Caco-2 (cell line): ENCODE measurements around the gene C20orf141. TPM values are rescaled to one million over a fixed set of nuclear protein-coding genes. Genes with fewer than 3 reads are reported as not detected.

Experiments used
- BruUV-seq: library from RNA; stranded (reverse); fragments of 400-500 nt; replicated peaks from 2 replicates; lab custom pipeline; 2021; lab: Mats Ljungman, UMichigan
- CTCF ChIA-PET: fragments of 300-600 bp; sonication (Branson Sonifier 250); formaldehyde crosslinking; loops from one replicate; lab custom pipeline; 2022; ENCODE audit warnings: antibody characterized with exemption; lab: Charles Lee
- POLR2A ChIA-PET: fragments of 300-600 bp; sonication (Branson Sonifier 250); formaldehyde crosslinking; loops from one replicate; lab custom pipeline; 2022; ENCODE audit warnings: antibody characterized with exemption; lab: Charles Lee
- DNase-seq, 2 experiments: peaks; one replicate each; pipeline versions ENCODE4 v3.0.0 to v3.0.0-alpha.2; 2020 to 2022
- H3K27me3 ChIP-seq: replicated peaks from 2 replicates; pipeline ENCODE4 v1.6.0; 2011; ENCODE audit warnings: low read length; ENCODE audit not compliant: control insufficient read depth, insufficient read depth
- H3K36me3 ChIP-seq: 2 replicates; pipeline ENCODE4 v1.5.1; 2011; ENCODE audit warnings: low read length; ENCODE audit not compliant: control insufficient read depth, insufficient read depth
- H3K4me1 ChIP-seq: fragments of 250-450 bp; sonication (Bioruptor Pico); 2 replicates; pipeline ENCODE4 v1.5.1; 2020; ENCODE audit warnings: mild to moderate bottlenecking
- H3K4me3 ChIP-seq: 2 replicates; pipeline ENCODE4 v1.5.1; 2011; ENCODE audit warnings: low read depth, mild to moderate bottlenecking, control low read depth, low read length
- H3K9me3 ChIP-seq: fragments of 250-450 bp; sonication (Bioruptor Pico); 2 replicates; pipeline ENCODE4 v1.5.1; 2020; ENCODE audit warnings: mild to moderate bottlenecking, moderate library complexity
- H3K27ac Mint-ChIP-seq: one replicate; pipeline ENCODE4 v1.8.0; 2022; ENCODE audit warnings: mixed read lengths; ENCODE audit not compliant: unreplicated experiment
- H3K27me3 Mint-ChIP-seq: one replicate; pipeline ENCODE4 v1.8.0; 2022; ENCODE audit warnings: mixed read lengths; ENCODE audit not compliant: insufficient read depth, unreplicated experiment
- H3K36me3 Mint-ChIP-seq: one replicate; pipeline ENCODE4 v1.8.0; 2022; ENCODE audit warnings: mild to moderate bottlenecking, mixed read lengths; ENCODE audit not compliant: insufficient read depth, unreplicated experiment
- H3K4me1 Mint-ChIP-seq: one replicate; pipeline ENCODE4 v1.8.0; 2022; ENCODE audit warnings: low read depth, mixed read lengths; ENCODE audit not compliant: unreplicated experiment
- H3K4me3 Mint-ChIP-seq: one replicate; pipeline ENCODE4 v1.8.0; 2022; ENCODE audit warnings: mild to moderate bottlenecking, moderate library complexity, mixed read lengths; ENCODE audit not compliant: unreplicated experiment
- H3K9me3 Mint-ChIP-seq: one replicate; pipeline ENCODE4 v1.8.0; 2022; ENCODE audit warnings: mixed read lengths; ENCODE audit not compliant: unreplicated experiment
- CTCF ChIP-seq, 2 experiments: fragments of 200-600 bp in 1 of 2; IDR thresholded peaks; 1 replicate in 1 of 2; 2 replicates in 1 of 2; pipeline versions ENCODE4 v1.5.1 to v1.8.0; 2011 to 2022; ENCODE audit warnings: antibody characterized with exemption in 1 of 2, control low read depth in 1 of 2, inconsistent platforms in 1 of 2, low read depth in 1 of 2, low read length in 1 of 2, mild to moderate bottlenecking in 1 of 2, moderate library complexity in 1 of 2; ENCODE audit not compliant: insufficient read depth in 1 of 2, severe bottlenecking in 1 of 2, unreplicated experiment in 1 of 2
- intact Hi-C: fragments of 100-400 bp; cut with micrococcal nuclease; formaldehyde crosslinking; loops from one replicate; pipeline ENCODE4 v1.10.0; 2022; ENCODE audit not compliant: unreplicated experiment
- total RNA-seq: library from RNA; stranded (reverse); gene quantifications from 2 replicates; pipeline ENCODE4 v1.2.3, GENCODE V29; 2022

C20orf141 gene
- total RNA-seq, 1 experiment from 2014 or later: not detected

GRCh38 chr20:2799688-2800520, 14.9 kb upstream of the C20orf141 start:
- H3K36me3 ChIP-seq: no peaks in the 10 kb centered on the region
- intact Hi-C loops: no loop called here
- ChIA-PET POLR2A (no interaction called here), CTCF (no interaction called here)
- no peak for DNase-seq
- no peaks in the 10 kb centered on the region for H3K9me3 ChIP-seq
- H3K4me3 ChIP-seq: no peak overlapping the region
- no peak for TF ChIP-seq CTCF (IDR thresholded peaks at IDR 0.05; ENCODE audit: insufficient read depth in 1 of 2, low read depth in 1 of 2, low read length in 1 of 2, severe bottlenecking in 1 of 2, unreplicated experiment in 1 of 2)
- H3K4me1 Mint-ChIP-seq: no peaks in the 10 kb centered on the region
- no peak overlapping the region for H3K27ac Mint-ChIP-seq
- H3K4me1 ChIP-seq: no peaks in the 10 kb centered on the region
- no peak overlapping the region for H3K4me3 Mint-ChIP-seq
- H3K27me3 ChIP-seq: peaks cover 2% of the 10 kb centered on the region
- no peaks in the 10 kb centered on the region for H3K9me3 Mint-ChIP-seq
- H3K27me3 Mint-ChIP-seq: peaks cover 12% of the 10 kb centered on the region
- BruUV-seq: no TSS peak
- H3K36me3 Mint-ChIP-seq: no peaks in the 10 kb centered on the region

GRCh38 chr20:2800521-2801285, 14.1 kb upstream of the C20orf141 start, which contains the start of gene CPXM1:
TSS of gene CPXM1 (minus strand) at chr20:2800627. CDS start at chr20:2800572, 55 bp downstream.
- Mint-ChIP-seq H3K4me3 (no peak within 1 kb of the TSS), H3K27ac (no peak within 1 kb of the TSS), H3K4me1 (no peaks in the 10 kb centered on the region), H3K9me3 (no peaks in the 10 kb centered on the region), H3K27me3 (peaks cover 12% of the 10 kb centered on the region), H3K36me3 (no peaks in the 10 kb centered on the region)
- no peak for TF ChIP-seq CTCF (IDR thresholded peaks at IDR 0.05; ENCODE audit: insufficient read depth in 1 of 2, low read depth in 1 of 2, low read length in 1 of 2, severe bottlenecking in 1 of 2, unreplicated experiment in 1 of 2)
- Histone ChIP-seq H3K4me3 (no peak within 1 kb of the TSS), H3K9me3 (no peaks in the 10 kb centered on the region), H3K4me1 (no peaks in the 10 kb centered on the region), H3K27me3 (no peaks in the 10 kb centered on the region), H3K36me3 (no peaks in the 10 kb centered on the region)
- POLR2A ChIA-PET: no interaction called here
- CTCF ChIA-PET: no interaction called here
- no peak for DNase-seq
- intact Hi-C loops: no loop called here
- no TSS peak for BruUV-seq

GRCh38 chr20:2801286-2801728, 13.5 kb upstream of the C20orf141 start:
- peaks cover 4% of the 10 kb centered on the region for H3K4me1 Mint-ChIP-seq
- Histone ChIP-seq H3K4me3 (no peak overlapping the region), H3K36me3 (no peaks in the 10 kb centered on the region), H3K27me3 (no peaks in the 10 kb centered on the region), H3K9me3 (no peaks in the 10 kb centered on the region), H3K4me1 (peaks cover 5% of the 10 kb centered on the region; the same call in 1 of the 2 replicates)
- intact Hi-C loops: no loop called here
- no TSS peak for BruUV-seq
- POLR2A ChIA-PET: no interaction called here
- no peak for TF ChIP-seq CTCF (IDR thresholded peaks at IDR 0.05; ENCODE audit: insufficient read depth in 1 of 2, low read depth in 1 of 2, low read length in 1 of 2, severe bottlenecking in 1 of 2, unreplicated experiment in 1 of 2)
- no peaks in the 10 kb centered on the region for H3K36me3 Mint-ChIP-seq
- CTCF ChIA-PET: no interaction called here
- DNase-seq: no peak
- no peak overlapping the region for H3K27ac Mint-ChIP-seq
- H3K4me3 Mint-ChIP-seq: no peak overlapping the region
- no peaks in the 10 kb centered on the region for H3K9me3 Mint-ChIP-seq
- H3K27me3 Mint-ChIP-seq: peaks cover 12% of the 10 kb centered on the region
